ENCODE data around the gene PPIF. TPM values are rescaled to one million over a fixed set of nuclear protein-coding genes. Genes with fewer than 3 reads are reported as not detected.

Gene PPIF
- total and polyA plus RNA-seq, 2 experiments from 2014 or later = 24.6 to 45.5 TPM

DNA sequence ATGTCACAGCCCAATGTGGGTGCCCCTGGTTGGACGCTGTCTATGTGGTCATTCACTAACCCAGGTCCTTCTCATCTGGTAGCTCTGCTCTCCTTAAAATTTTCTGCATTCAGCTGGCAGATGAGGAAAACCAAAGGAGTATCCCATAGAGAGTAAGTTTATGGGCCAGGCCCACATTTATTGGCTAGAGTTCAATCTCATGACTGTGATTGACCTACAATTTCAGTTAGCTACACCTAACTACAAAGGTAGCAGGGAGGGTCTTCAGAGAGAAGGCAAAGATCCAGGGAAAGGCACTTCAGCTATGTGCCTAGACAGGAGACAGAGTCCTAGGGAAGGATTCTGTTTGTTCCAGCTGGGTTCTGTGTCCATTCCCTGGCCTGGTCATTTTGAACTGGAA is 23.7 kb upstream of the PPIF start:
- in situ Hi-C loops (cut with MboI) = no loop called here
- Histone ChIP-seq H3K4me2 (ENCODE audit: unreplicated experiment) (peak overlapping the region; percentile 51), H3K4me3 (no peak overlapping the region), H3K9me2 (ENCODE audit: insufficient read depth) (no peaks in the 10 kb centered on the region), H3K36me3 (ENCODE audit: low read depth) (no peaks in the 10 kb centered on the region), H3K9me3 (ENCODE audit: low read depth) (no peaks in the 10 kb centered on the region), H3K79me2 (ENCODE audit: insufficient read depth) (no peaks in the 10 kb centered on the region), H3K4me1 (ENCODE audit: insufficient read depth) (peaks cover 44% of the 10 kb centered on the region), H3K27ac (peak overlapping the region; percentile 93), H2AFZ (no peak overlapping the region), H3K27me3 (replicated peaks; ENCODE audit: insufficient read depth) (no peaks in the 10 kb centered on the region), H4K20me1 (ENCODE audit: insufficient read depth) (no peaks in the 10 kb centered on the region), H3F3A (ENCODE audit: insufficient read depth) (peaks cover 51% of the 10 kb centered on the region), H3K9ac (peak overlapping the region; percentile 67; the same call in 1 of the 2 replicates)
- TF ChIP-seq EZH2phosphoT487 (IDR thresholded peaks at IDR 0.05; ENCODE audit: insufficient read depth, low read depth) = no peak
- no peak for TF ChIP-seq EZH2 (IDR thresholded peaks at IDR 0.05; ENCODE audit: insufficient read depth, poor library complexity, severe bottlenecking)
- DNase-seq = no peak
- 94 to 100% methylated on average over 1 of the region's 1 CpG for WGBS, 2 experiments (ENCODE audit: low coverage in 1 of 2, low lambda C conversion rate in 2 of 2, missing lambda C conversion rate in 2 of 2)

DNA sequence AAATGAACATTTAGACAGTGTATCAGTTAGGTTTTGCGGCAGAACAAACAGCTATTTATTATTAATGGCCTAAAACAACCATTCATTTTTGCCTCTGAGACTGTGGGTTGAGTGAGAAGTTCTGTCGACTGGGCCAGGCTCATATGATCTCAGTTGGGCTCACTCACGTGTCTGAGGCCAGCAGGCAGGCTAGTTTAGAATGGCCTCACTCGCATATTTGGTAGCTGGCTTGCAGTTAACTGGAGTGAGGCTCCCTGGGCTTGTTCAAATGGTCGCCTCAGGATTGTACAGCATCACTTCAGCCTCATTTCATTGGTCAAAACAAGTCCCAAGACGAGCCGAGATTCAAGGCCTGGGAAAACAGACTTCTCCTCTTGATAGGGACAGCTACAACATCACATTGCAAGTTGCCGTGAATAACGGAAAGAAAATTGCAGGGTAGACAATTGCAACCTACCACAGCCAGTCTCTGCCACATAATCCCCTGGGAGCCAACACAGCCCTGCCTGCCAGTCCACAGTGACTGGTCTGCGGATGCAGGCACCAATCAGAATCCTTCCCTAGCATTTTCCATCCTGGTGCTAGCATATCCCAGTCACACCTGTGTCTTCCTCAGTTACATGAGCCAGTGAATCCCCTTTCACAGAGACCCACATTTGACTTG is 23.1 kb upstream of the PPIF start:
- Histone ChIP-seq H4K20me1 (ENCODE audit: insufficient read depth) (no peaks in the 10 kb centered on the region), H3F3A (ENCODE audit: insufficient read depth) (peaks cover 45% of the 10 kb centered on the region), H3K4me2 (ENCODE audit: unreplicated experiment) (no peak overlapping the region), H3K4me1 (ENCODE audit: insufficient read depth) (peaks cover 42% of the 10 kb centered on the region), H3K36me3 (ENCODE audit: low read depth) (no peaks in the 10 kb centered on the region), H3K27me3 (replicated peaks; ENCODE audit: insufficient read depth) (no peaks in the 10 kb centered on the region), H3K27ac (0 out of 2 replicates have a peak overlapping the region, but pooled peaks have one; percentile 93), H2AFZ (no peak overlapping the region), H3K9me2 (ENCODE audit: insufficient read depth) (no peaks in the 10 kb centered on the region), H3K4me3 (no peak overlapping the region), H3K9ac (no peak overlapping the region), H3K79me2 (ENCODE audit: insufficient read depth) (no peaks in the 10 kb centered on the region), H3K9me3 (ENCODE audit: low read depth) (no peaks in the 10 kb centered on the region)
- DNase-seq = no peak
- no peak for TF ChIP-seq EZH2phosphoT487 (IDR thresholded peaks at IDR 0.05; ENCODE audit: insufficient read depth, low read depth)
- TF ChIP-seq EZH2 (IDR thresholded peaks at IDR 0.05; ENCODE audit: insufficient read depth, poor library complexity, severe bottlenecking) = no peak
- in situ Hi-C loops (cut with MboI) = no loop called here
- 86 to 87% methylated on average over 10 of the region's 10 CpGs for WGBS, 2 experiments (ENCODE audit: low coverage in 1 of 2, low lambda C conversion rate in 2 of 2, missing lambda C conversion rate in 2 of 2)

DNA sequence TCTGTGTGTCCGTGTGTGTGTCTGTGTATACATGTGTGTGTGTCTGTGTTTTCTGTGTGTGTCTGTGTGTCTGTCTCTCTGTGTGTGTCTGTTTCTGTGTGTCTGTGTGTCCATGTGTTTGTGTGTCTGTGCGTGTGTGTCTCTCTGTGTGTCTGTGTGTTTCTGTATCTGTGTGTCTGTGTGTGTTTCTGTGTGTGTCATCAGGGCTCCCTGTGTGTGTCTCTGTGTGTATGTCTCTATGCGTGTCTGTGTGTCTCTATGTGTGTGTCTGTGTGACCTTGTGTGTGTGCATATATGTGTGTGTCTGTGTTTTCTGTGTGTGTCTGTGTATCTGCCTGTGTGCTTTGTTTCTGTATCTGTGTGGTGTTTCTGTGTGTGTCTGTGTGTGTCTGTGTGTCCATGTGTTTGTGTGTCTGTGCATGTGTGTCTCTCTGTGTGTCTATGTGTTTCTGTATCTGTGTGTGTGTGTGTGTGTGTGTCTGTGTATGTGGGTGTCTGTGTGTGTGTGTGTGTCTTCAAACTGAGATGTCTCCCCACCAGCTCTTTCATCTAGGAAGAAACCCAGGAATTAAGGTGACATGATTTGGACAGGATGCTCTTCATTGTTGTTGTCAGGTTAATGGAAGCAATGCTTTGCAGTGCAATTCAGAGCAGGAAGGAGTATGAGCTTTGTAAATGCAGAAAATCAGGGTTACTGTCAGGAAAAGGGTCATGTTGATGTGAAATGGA is 20.7 kb upstream of the PPIF start:
- Histone ChIP-seq H3K4me3 (no peak overlapping the region), H3K4me2 (ENCODE audit: unreplicated experiment) (no peak overlapping the region), H2AFZ (no peak overlapping the region), H3K9me2 (ENCODE audit: insufficient read depth) (no peaks in the 10 kb centered on the region), H3K27ac (no peak overlapping the region), H3K27me3 (replicated peaks; ENCODE audit: insufficient read depth) (no peaks in the 10 kb centered on the region), H4K20me1 (ENCODE audit: insufficient read depth) (no peaks in the 10 kb centered on the region), H3K9ac (no peak overlapping the region), H3K79me2 (ENCODE audit: insufficient read depth) (no peaks in the 10 kb centered on the region), H3F3A (ENCODE audit: insufficient read depth) (peaks cover 24% of the 10 kb centered on the region), H3K36me3 (ENCODE audit: low read depth) (no peaks in the 10 kb centered on the region), H3K4me1 (ENCODE audit: insufficient read depth) (peaks cover 27% of the 10 kb centered on the region), H3K9me3 (ENCODE audit: low read depth) (no peaks in the 10 kb centered on the region)
- in situ Hi-C loops (cut with MboI) = no loop called here
- no peak for DNase-seq
- 95 to 98% methylated on average over 3 of the region's 3 CpGs for WGBS, 2 experiments (ENCODE audit: low coverage in 1 of 2, low lambda C conversion rate in 2 of 2, missing lambda C conversion rate in 2 of 2)
- TF ChIP-seq EZH2 (IDR thresholded peaks at IDR 0.05; ENCODE audit: insufficient read depth, poor library complexity, severe bottlenecking) = no peak
- TF ChIP-seq EZH2phosphoT487 (IDR thresholded peaks at IDR 0.05; ENCODE audit: insufficient read depth, low read depth) = no peak

DNA sequence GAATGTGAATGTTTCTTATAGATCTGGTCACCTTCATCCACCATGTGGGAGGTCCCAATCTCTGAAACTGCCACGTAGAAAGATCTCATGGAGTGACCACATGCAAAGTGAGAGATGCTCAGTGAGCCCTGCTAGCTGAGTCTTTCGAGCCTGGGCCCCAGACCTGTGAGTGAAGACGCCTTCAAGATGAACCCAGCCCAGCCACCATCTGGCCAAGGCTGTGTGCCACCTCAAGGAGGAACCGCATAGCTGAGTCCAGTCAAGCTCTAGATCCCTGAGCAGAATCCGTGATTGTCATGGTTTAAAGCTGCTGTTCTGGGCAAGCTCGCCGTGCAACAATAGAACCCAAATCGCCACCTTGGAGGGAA is 20.2 kb upstream of the PPIF start:
- 93 to 97% methylated on average over 8 of the region's 8 CpGs for WGBS, 2 experiments (ENCODE audit: low coverage in 1 of 2, low lambda C conversion rate in 2 of 2, missing lambda C conversion rate in 2 of 2)
- H3K36me3 ChIP-seq (ENCODE audit: low read depth) = no peaks in the 10 kb centered on the region
- H2AFZ ChIP-seq = no peak overlapping the region
- H3K9me3 ChIP-seq (ENCODE audit: low read depth) = no peaks in the 10 kb centered on the region
- no peak overlapping the region for H3K4me2 ChIP-seq (ENCODE audit: unreplicated experiment)
- H3K27ac ChIP-seq = no peak overlapping the region
- H3K4me1 ChIP-seq (ENCODE audit: insufficient read depth) = peaks cover 25% of the 10 kb centered on the region
- peaks cover 21% of the 10 kb centered on the region for H3F3A ChIP-seq (ENCODE audit: insufficient read depth)
- H4K20me1 ChIP-seq (ENCODE audit: insufficient read depth) = no peaks in the 10 kb centered on the region
- no peak overlapping the region for H3K4me3 ChIP-seq
- H3K79me2 ChIP-seq (ENCODE audit: insufficient read depth) = no peaks in the 10 kb centered on the region
- TF ChIP-seq EZH2phosphoT487 (IDR thresholded peaks at IDR 0.05; ENCODE audit: insufficient read depth, low read depth) (no peak), EZH2 (IDR thresholded peaks at IDR 0.05; ENCODE audit: insufficient read depth, poor library complexity, severe bottlenecking) (no peak)
- in situ Hi-C loops (cut with MboI) = no loop called here
- H3K9ac ChIP-seq = no peak overlapping the region
- H3K9me2 ChIP-seq (ENCODE audit: insufficient read depth) = no peaks in the 10 kb centered on the region
- DNase-seq = no peak
- H3K27me3 ChIP-seq (replicated peaks; ENCODE audit: insufficient read depth) = no peaks in the 10 kb centered on the region

All from GM23248 (cell line).